ENCODE data around the gene FNDC1.
"Not testable (repeated sequence)": the region's sequence is repeated elsewhere in the genome, so short reads cannot be mapped to it uniquely, and the experiment has no call there.

The FNDC1 gene

DNA sequence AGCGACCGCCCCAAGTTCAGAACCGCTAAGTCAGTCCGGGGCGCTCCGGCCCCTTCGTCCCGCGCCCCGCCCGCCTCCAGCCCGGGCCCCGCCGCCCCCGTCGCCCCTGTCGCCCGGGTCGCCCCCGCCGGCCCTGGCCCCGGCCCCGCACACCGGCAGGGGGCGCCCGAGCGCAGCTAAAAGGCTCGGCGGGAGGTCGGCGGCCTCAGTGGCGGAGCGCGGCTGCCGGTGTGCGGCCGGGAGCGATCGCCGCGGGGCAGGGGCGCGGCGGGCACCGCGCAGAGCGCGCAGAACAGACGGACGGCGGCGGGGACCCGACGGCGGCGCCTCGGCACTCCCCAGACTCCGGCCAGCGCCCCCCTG lies at the start of gene FNDC1:
FNDC1 (plus strand) TSS at position 208 of the 363 bp plus-strand sequence. CDS start 197 bp downstream, outside the sequence.
- peak; percentile 35 for DNase-seq (ENCODE audit: low spot score)

DNA sequence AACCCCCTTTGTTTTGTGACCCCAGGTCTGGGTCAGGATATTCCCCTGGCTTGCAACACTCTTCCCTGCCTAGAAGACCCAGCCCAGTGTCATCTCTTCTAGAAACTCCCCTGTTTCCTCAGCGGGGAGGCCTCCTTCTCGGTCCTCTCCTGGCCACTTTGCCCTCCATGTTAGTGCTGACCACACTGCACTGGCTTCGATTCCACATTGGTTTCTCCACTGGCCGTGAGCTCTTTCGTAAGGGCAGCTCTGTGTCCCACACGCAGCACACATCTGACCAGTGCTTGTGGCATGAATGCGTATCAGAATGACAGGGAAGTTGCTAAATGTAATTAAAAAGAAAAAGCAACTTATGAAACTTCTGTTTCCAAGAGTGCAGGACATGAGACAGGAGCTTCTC lies 49.4 kb upstream of the FNDC1 start:
- DNase-seq (ENCODE audit: low spot score): no peak

DNA sequence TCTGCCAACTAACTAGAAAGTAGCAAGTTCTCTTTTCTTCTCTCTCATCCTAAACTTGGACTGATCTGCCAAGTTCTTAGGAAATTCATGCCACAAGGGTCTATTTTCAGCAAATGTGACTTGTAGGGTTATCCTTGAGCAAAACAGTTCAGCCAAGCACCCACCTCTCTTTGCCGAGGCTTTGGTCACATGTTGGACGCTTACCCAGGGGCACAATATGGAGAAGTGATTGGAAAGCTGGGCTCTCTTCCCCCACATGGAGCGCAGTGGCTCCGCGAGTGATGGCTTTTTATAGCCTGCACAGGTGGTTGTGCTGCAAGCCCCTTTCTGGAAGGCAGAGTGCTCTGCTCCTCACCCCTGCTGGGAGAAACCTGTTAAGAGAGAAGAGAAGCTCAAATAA lies 47.7 kb upstream of the FNDC1 start:
- no peak for DNase-seq (ENCODE audit: low spot score)

DNA sequence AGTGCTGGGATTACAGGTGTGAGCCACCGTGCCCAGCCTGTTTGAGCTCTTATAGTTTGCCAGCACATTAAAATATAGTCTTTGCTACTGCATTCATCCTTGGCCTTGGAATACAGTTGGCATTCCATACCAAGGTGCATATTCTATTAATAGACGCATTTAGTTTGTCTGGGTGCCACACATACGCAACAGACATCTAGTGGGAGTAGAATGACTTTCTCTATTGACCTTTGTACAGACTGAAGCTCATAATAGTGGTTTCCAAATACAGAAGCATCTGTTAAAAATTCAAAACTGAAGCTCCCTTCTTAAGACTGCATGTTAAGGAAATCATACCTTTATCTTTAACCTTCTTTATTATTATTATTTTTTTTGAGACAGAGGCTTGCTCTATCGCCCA lies 46.7 kb upstream of the FNDC1 start:
- no peak for DNase-seq (ENCODE audit: low spot score)

DNA sequence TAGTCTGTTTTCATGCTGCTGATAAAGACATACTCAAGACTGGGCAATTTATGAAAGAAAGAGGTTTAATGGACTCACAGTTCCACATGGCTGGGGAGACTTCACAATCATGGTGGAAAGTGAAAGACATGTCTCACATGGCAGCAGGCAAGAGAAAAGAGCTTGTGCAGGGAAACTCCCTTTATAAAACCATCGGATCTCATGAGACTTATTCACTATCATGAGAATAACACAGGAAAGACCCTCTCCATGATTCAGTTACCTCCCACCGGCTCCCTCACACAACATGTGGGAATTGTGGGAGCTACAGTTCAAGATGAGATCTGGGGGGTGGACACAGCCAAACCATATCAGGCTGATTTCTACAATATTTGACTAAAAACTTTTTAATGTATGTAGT lies 45.4 kb upstream of the FNDC1 start:
- not testable (repeated sequence) for DNase-seq (ENCODE audit: low spot score)

DNA sequence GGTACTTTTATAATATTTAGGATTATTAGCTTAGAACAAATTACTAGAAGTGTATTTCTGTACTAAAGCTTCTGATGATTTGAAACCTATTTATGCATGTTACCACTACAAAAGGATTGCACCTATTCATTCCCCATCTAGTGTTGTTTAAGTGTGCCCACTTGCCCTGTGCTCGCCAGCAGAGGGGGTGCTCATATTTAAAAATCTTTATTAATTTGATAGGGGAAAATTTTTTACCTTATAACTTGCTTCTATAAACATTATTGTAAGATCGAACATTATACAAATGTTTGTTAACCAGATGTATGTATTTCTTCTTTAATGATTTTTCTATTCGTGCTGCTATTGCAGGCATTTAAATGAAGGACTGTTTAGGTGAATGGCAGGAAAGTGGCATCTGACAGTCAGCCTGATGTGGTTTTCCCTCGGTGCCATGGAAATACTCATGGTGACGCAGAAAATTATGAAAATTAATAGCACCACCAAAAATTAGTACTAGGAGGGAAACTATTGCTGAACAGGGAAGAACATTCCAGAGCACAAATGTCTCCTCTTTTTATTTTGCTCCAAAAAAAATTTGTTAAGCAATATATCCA lies 44.1 kb upstream of the FNDC1 start:
- DNase-seq (ENCODE audit: low spot score): peak; percentile 56

DNA sequence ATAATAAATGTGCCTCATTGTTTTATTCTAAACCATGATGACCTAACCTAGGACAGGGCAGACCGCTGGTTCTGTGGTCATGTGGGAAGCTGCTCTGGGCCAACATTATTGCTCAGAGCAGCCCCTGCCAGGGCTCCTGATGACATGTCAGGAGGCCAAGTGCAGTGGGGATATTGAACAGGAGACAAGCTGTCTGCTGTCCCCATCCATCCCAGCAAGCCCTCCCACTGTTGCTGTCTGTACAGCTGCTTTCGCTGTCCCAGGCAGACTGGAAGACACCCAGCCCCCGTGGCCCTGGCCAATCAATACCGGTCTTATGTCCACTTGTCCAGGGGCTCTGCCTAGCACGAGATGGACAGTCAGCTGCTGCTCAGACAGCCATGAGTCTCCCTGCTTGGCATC lies 43.2 kb upstream of the FNDC1 start:
- no peak for DNase-seq (ENCODE audit: low spot score)

DNA sequence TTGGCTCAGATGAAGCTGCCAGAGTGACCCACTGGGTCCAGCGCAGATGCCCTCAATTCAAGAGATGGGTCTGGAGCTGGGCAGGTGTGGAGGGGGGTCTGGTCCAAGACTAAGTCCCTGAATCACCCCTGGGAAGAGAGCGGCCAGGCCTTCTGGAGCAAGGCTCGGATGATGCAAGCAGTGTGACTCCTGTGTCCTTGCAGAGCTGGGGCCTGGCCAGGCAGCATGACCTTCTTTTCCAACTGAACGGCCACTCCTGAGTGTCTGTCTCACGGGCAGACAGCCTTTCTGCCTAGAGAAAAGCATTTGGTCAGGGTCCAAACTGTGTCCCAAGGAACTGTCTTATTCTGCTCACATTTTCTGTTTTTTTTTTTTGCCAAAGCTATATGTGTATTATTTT lies 42.6 kb upstream of the FNDC1 start:
- no peak for DNase-seq (ENCODE audit: low spot score)

DNA sequence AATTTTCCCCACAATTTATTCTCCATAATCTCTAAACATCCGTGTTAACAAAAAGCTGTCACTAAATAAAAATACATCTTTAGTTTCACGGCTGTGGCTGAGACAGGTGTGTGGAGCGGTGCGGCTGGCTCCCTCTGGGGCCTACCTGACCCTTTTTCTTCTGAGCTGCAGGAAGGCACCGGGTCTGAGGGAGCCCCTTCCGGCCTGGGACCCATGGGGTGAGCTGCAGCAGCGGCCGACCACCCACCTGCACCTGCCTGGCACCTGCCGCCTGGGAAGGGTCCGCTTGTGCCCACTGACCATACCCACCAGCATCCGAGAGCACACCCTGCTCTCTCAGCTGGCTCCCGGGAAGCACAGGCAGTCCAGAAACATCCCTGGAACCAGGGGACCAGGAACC lies 41.5 kb upstream of the FNDC1 start:
- no peak for DNase-seq (ENCODE audit: low spot score)

DNA sequence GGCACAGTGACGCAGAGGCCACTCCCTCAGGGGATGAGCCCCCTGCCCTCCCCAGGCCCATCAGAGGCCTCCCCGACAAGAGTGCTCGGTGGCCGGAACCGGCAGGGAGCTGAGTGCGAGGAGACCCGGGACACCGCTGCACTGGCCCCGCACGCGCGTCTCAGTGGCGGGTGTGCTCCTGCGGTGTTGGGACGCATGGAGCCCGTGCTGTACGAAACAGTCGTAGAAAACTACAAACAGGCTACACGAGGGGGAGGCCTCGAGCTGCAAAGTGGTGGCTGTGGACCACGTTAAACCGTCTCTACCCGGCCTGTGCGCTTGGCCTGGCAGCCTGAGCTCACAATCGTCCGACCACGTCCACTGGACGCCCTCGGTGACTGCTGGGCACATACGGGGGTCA lies 40.2 kb upstream of the FNDC1 start:
- no peak for DNase-seq (ENCODE audit: low spot score)

DNA sequence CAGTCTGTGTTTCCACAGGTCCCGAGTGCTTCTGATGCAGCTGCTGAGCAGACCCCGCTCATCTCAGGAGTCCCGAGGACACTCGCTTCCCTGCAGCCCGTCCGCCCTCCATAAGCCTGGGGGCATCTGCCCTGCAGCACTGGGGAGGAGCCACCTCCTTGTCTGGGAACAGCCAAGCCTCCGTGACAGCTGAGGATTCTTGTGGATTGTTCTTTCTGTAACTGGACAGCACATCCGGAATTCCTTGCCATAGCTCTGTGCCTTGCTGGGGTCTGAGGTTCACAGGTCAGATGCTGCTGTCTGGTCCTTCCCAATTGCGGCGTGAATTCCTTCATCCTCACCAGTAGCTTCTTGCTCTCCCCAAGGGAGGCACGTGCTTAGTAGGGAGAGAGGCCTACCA lies 38.4 kb upstream of the FNDC1 start:
- no peak for DNase-seq (ENCODE audit: low spot score)

DNA sequence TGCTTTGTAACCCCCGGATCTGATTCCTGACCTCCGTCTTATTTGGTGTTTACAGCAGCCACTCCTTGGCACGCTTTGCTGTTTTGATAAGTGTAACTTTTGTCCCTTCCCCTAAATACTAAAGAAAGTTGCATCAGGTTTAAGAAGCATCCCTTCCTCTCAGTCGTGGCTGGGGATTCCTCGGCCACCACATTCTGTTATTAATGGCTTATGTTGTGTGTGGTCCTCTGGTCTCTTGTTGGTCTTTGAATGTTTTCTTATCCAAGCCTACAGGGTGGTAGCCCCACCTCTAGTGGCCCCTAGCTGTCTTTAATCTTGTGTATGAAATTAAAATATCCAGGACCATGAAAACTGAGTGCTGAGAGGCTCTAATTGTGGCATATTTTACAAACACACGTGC lies 37.5 kb upstream of the FNDC1 start:
- DNase-seq (ENCODE audit: low spot score): no peak

DNA sequence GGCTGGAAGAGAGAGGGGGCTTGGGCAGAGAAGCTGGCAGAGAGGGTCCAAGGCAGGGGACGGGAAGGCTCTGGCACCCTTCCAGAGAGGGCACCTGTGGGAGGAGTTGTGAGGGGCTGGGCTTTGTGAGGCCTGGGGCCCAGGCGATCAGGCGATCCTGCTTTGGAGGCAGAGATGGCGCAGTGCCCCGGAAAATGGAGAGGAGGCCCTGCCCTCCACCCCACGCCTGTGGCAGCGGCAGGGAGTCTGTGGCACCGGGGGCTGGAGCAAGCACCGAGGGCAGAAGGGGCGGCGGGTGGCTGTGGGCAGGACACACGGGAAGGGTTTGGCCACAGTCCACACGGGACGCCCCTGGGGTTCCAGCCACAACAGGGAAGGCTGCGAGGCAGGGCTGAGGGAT lies 36.5 kb upstream of the FNDC1 start:
- DNase-seq (ENCODE audit: low spot score): no peak

DNA sequence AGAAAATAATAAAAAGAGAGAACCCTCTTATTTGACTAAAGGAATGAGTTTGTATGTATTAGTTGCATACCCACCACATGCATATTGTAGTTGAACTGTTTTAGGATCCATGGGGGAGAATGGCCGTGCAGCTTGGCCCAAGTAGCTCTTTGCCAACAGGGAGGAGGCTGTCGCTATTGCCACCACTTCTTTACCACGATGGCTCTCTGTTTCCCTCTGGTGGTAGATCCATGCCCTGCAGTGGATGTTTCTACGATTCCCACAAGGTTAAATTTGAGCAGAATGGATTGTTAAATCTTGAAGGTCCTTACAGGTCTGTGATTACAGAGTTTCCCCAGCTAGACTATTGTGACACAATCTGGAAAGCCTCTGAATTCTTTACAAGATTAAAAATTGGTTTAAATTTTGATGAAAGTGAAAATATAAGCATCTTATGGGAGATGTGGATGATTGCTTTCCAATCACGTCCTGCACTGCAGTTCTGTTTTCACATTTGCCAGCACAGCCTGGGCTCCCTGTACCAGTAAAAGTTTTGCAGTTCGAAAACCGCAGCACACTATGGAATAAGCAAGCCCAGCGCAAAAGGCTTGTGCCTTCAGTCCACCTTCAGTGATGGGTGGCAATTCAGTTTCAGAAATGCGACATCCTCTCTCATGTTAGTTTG lies 34.4 kb upstream of the FNDC1 start:
- DNase-seq (ENCODE audit: low spot score): peak; percentile 90

DNA sequence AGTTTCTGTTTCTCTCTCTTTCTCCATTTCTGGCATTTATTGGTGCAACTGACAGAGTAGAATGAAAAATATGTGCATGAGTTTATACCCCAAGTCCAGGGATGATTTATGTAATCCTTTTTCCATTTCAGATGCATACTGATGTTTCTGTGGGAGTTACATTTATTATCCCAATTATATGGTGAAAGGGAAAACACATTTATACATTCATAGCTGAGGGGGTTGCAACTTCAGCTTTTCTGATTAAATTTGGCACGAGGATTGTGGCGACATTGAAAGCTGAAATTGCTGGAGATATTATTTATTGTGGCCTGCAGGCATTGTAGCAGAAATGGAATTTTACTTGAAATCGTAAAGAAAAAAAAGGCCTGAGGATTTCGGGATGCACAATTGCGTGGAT lies 31.5 kb upstream of the FNDC1 start:
- no peak for DNase-seq (ENCODE audit: low spot score)

DNA sequence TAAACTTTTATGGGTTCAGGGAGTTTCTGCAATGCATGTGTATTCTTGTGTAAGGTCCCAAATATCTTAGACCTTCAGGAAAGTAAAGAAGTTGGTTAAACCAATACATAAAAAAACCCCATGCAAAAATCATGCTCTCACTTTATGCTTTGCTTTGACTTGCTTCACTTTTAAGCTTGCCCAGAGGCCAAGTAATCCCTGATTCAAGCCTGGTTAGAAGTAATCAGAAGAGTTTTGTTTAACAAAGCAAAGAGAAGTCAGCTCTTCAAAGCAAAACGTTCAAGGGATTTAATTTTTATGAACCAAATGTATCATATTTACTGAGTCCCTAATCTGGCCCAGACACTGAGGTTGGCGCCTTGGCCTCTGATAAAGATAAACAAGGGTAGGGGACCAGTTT lies 26.7 kb upstream of the FNDC1 start:
- DNase-seq (ENCODE audit: low spot score): no peak

DNA sequence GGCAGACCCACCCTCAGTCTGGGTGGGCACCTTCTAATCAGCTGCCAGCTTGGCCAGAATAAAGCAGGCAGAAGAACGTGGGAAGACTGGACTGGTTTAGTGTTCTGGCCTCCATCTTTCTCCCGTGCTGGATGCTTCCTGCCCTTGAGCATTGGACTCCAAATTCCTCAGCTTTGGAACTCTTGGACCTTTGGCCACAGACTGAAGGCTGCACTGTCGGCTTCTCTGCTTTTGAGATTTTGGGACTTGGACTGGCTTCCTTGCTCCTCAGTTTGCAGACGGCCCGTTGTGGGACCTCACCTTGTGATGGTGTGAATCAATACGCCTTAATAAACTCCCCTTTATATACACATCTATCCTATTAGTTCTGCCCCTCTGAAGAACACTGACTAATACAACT lies 20.6 kb upstream of the FNDC1 start:
- no peak for DNase-seq (ENCODE audit: low spot score)

DNA sequence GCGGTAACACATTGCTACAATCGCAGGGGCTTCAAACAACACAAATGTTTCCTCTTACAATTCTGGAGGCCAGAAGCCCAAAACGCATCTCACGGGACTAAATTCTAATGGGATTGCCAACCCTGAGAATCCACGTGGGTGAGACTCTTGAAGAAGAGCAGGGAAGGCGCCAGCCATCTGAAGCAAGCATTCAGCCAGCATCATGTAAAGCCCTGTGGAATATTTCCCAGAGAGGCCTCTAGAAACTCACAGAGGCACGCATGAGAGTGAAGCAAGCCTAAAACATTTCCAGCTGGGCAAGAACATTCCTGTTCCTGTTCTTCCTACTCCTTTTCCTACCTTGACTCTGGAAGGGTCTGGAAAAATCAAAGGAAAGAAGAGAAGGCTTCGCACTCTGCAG lies 19.6 kb upstream of the FNDC1 start:
- no peak for DNase-seq (ENCODE audit: low spot score)

DNA sequence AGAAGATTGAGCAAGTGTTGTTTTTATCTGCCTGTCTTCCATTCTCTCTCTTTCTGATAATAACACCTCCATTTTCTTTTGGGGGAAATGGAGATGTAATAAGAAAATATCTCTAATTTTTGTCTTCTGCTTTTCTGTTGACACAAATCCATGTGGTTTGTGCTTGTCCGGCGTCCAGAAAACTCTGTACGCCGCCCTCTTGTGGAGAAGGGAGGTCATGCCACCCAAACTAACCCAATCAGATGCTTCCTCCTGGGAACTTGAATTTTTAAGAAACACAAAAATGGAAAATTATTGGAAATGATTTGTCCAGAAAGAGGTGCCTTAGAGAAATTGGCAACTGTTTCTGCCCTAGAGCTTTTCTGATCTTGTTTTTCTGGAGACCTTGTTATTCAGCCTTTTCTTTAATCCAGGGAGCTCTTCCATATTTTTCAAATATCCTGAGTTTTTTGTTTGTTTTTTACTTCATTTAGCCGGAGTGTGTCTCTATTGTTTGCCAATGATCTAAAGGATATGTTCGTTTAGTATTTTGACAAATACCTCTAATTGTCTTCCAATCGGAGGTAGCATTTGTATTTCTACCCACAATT lies 17.8 kb upstream of the FNDC1 start:
- DNase-seq (ENCODE audit: low spot score): peak; percentile 78

DNA sequence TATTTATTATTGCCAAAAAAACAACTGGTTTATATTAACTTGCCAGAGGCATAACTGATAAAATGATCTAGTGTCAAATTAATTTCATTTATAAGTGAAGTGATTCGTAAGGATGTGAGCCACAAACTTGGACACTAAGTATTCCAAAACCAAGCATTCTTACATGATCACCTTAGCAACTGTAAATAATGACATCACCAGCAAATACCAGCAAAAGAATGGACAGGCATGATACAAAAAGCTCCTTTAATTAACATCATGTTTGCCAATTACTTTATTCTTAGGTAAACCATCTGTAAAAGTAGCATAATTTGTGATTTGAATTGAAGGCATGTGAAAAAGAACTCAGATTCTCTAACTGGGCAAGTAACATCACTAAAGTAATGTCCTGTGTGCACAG lies 17.2 kb upstream of the FNDC1 start:
- no peak for DNase-seq (ENCODE audit: low spot score)

DNA sequence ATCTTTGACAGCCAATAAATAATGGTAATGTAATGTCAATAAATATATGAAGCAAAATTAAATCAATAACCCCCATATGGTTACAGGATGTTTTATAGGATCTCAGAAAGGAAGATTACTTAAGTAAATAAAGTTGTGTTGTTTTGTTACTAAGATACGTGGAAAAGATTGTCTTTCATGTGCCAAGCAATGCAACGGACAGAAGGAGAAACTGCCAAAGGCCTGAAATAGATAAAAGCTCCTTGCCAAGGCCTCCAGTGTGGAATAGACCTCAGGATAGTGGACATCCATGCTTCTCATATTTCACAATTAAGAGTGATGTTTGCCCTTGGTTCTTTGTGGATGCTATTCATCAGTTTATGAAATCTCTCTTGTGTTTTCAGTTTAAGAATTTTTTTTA lies 16.4 kb upstream of the FNDC1 start:
- DNase-seq (ENCODE audit: low spot score): no peak

DNA sequence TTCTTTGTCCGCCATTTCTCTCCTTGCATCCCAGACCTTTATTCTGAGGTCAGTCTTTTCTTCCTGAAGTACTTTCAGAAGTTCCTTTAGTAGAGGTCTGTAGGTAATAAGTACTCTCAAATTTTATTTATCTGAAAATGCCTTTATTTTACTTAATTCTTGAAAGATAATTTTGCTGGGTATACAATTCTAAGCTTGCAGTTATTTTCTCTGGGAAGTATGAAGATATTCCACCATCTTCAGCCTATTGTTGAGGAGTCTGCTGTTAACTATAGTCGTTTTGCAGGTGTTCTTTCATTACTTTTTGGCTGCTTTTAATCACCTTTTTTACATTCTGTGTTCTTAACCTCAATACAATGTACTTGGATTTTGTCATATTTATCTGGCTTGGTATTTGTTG lies 13.5 kb upstream of the FNDC1 start:
- no peak for DNase-seq (ENCODE audit: low spot score)

DNA sequence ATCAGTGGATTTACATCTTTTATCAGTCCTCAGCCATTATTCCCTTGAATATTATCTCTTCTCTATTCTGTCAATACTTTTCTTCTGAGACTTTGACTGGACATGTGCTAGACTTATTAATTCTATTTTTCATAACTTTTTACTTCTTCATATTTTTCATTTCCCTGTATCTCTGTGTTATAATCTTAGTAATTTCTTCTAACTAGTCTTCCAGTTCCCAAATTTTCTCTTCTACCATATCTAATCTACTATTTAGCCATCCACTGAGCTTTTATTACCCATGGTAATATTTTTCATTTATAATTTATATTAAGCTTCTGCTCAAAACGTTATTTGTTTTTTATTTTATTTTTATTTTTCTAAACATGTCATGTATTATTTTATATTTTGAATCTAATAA lies 13.1 kb upstream of the FNDC1 start:
- DNase-seq (ENCODE audit: low spot score): no peak

DNA sequence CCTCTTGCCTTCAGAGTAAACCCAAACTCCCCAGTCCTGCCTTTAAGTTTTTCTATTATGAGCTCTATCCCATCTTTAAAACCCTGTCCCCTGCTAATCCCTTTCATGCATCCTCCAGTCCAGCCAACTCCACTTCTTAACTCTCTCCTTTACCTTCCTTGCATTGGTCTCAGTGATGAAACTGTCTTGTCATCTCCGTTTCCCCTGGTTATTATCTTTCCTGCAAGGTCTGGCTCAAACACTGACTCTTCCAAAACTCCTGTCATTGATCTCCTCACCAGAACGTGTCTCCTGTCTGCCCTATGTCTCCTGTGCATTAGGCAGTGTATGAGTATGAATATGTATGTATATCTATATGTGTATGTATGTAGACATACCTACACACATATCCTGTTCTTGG lies 11.8 kb upstream of the FNDC1 start:
- no peak for DNase-seq (ENCODE audit: low spot score)

Data from NAMALWA (cell line).